ENCODE data around the gene PRR7. TPM values are rescaled to one million over a fixed set of nuclear protein-coding genes. Genes with fewer than 3 reads are reported as not detected.

PRR7 gene
- total and polyA plus RNA-seq, 7 donors, result 0.39 to 3.8 (median 1.8) TPM

DNA sequence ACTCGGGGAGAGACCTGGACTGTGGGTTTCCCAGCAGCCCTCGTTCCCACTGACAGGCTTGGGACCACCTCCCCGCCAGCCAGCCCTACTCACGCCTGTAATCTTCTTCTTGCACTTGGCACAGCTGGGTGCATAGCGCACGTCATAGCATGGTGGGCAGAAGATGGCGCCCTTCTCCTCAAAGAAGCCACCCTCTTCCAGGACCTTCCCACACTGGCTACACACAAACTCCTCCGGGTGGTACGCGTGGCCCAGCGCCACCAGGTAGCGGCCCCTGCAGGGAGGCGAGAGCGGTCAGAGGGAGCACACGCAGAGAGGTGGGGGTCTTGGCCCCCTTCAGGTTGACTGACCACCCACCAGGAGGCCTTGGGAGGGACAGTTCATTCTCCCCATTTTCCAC lies 41.4 kb downstream of the PRR7 start:
- ATAC-seq, result no peak

GRCh38 chr5:177489119-177489716 lies 42.6 kb downstream of the PRR7 start:
- WGBS, 3 donors, result 65 to 81% (median 72%) methylated on average over 25 to 26 of the region's 26 CpGs
- H3K36me3 ChIP-seq (ENCODE audit: insufficient read depth in 1 of 2, low read depth in 1 of 2), result peaks cover 0 to 91% of the 10 kb centered on the region in 2 donors
- DNase-seq (no peak), ATAC-seq (no peak)
- intact Hi-C loops (cut with DNase I), result no loop called here
- TF ChIP-seq, protein P1, sequence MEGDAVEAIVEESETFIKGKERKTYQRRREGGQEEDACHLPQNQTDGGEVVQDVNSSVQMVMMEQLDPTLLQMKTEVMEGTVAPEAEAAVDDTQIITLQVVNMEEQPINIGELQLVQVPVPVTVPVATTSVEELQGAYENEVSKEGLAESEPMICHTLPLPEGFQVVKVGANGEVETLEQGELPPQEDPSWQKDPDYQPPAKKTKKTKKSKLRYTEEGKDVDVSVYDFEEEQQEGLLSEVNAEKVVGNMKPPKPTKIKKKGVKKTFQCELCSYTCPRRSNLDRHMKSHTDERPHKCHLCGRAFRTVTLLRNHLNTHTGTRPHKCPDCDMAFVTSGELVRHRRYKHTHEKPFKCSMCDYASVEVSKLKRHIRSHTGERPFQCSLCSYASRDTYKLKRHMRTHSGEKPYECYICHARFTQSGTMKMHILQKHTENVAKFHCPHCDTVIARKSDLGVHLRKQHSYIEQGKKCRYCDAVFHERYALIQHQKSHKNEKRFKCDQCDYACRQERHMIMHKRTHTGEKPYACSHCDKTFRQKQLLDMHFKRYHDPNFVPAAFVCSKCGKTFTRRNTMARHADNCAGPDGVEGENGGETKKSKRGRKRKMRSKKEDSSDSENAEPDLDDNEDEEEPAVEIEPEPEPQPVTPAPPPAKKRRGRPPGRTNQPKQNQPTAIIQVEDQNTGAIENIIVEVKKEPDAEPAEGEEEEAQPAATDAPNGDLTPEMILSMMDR (IDR thresholded peaks at IDR 0.05), result no peak
- H3K27me3 ChIP-seq (ENCODE audit: insufficient read depth in 3 of 3, low read length in 2 of 3), result no peaks in the 10 kb centered on the region
- peaks cover 39% of the 10 kb centered on the region for H3K4me1 ChIP-seq
- no peak overlapping the region for H3K4me3 ChIP-seq
- H3K9me3 ChIP-seq, result no peaks in the 10 kb centered on the region
- H3K27ac ChIP-seq, result peak overlapping the region; percentile 16

More for the DNA sequence above, 41.4 kb downstream of the PRR7 start:
- no peak overlapping the region for H3K27ac ChIP-seq
- DNase-seq, result no peak
- TF ChIP-seq, protein P1 (IDR thresholded peaks at IDR 0.05), result no peak
- H3K4me1 ChIP-seq, result peaks cover 35% of the 10 kb centered on the region
- H3K27me3 ChIP-seq (ENCODE audit: insufficient read depth in 3 of 3, low read length in 2 of 3), result no peaks in the 10 kb centered on the region
- H3K4me3 ChIP-seq, result no peak overlapping the region
- intact Hi-C loops (cut with DNase I), result no loop called here
- WGBS, 3 donors, result 88 to 92% (median 89%) methylated on average over 15 of the region's 15 CpGs
- H3K9me3 ChIP-seq, result no peaks in the 10 kb centered on the region
- H3K36me3 ChIP-seq (ENCODE audit: insufficient read depth in 1 of 2, low read depth in 1 of 2), result peaks cover 0 to 91% of the 10 kb centered on the region in 2 donors

DNA sequence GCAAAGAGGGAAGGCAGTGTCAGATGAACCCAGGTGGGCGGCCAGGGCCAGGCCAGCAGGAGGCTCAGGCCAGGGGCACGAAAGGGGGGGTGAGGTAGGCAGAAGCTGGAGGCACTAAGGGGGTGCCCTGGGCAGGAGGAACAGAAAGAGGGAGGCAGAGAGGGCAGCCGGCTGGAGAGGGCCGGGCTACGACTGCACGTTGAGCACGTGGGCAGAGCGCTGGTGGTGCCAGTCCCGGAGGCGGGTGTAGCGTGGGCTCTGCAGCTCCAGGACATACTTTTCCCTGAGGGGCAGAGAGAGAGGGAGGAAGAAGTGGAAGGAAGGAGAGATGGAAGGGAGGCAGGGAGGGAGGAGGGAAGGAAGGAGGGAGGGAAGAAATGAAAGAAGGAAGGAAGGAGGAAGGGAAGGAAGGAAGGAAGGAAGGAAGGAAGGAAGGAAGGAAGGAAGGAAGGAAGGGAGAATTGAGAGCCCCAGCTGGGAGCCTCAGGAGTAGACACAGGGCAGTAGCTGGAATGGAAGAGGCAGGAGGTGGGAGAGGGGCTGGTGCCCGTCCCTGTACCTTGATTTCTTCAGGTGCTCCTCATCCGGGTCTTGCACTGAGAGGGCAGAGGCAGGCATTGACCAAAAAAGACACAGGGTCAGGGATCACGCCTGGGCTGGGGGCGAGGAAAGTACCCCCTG lies 43.8 kb downstream of the PRR7 start:
- H3K4me1 ChIP-seq, result peaks cover 41% of the 10 kb centered on the region
- intact Hi-C loops (cut with DNase I), result no loop called here
- no peak for ATAC-seq

DNA sequence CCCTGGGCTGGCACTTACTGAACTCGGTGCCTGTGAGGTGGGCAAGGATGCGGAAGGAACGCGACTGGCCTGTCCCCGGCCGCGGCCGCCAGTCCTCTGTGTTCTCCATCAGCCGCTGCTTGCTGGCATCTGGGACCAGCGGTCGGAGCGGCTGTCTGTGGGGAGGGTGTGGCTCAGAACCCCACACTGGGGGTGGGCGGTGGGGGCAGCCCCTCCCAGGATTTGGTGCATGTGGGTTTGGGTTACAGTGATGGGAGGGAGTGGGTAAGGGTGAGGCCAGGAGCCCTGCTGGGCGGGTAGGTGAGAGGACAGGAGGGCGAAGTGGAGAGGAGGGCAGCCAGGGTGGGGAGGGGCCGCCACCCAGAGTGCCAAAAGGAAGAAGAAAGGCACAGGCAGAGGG lies 44.4 kb downstream of the PRR7 start:
- DNase-seq (no peak), ATAC-seq (no peak)
- Histone ChIP-seq H3K4me3 (no peak overlapping the region), H3K36me3 (ENCODE audit: insufficient read depth in 1 of 2, low read depth in 1 of 2) (peaks cover 0 to 86% of the 10 kb centered on the region in 2 donors), H3K27me3 (ENCODE audit: insufficient read depth in 3 of 3, low read length in 2 of 3) (no peaks in the 10 kb centered on the region), H3K27ac (no peak overlapping the region), H3K9me3 (no peaks in the 10 kb centered on the region), H3K4me1 (peaks cover 39% of the 10 kb centered on the region)
- TF ChIP-seq, protein P1 (IDR thresholded peaks at IDR 0.05), result no peak
- 83 to 93% (median 86%) methylated on average over 16 of the region's 16 CpGs for WGBS, 3 donors
- intact Hi-C loops (cut with DNase I), result no loop called here

More for the DNA sequence above, 43.8 kb downstream of the PRR7 start:
- H3K9me3 ChIP-seq, result no peaks in the 10 kb centered on the region
- peaks cover 0 to 88% of the 10 kb centered on the region in 2 donors for H3K36me3 ChIP-seq (ENCODE audit: insufficient read depth in 1 of 2, low read depth in 1 of 2)
- 65 to 78% (median 68%) methylated on average over 15 of the region's 15 CpGs for WGBS, 3 donors
- no peak overlapping the region for H3K4me3 ChIP-seq
- TF ChIP-seq, protein P1 (IDR thresholded peaks at IDR 0.05), result no peak
- H3K27ac ChIP-seq, result no peak overlapping the region
- no peak for DNase-seq
- H3K27me3 ChIP-seq (ENCODE audit: insufficient read depth in 3 of 3, low read length in 2 of 3), result no peaks in the 10 kb centered on the region

All from psoas muscle (tissue), 8 donors.